Stimulated activated CD8-positive, alpha-beta memory T cell treated with anti-CD3 and anti-CD28 coated beads, Interleukin-4, amount 100 ng/mL, for 4 hours (primary cell): ENCODE measurements around the gene RUNX1.

Experiments used
- DNase-seq, 2 donors: peaks; one replicate each; pipeline ENCODE4 v3.0.0-alpha.2; 2020; ENCODE audit warnings: low read depth in 2 of 2, low spot score in 1 of 2

RUNX1 gene

DNA sequence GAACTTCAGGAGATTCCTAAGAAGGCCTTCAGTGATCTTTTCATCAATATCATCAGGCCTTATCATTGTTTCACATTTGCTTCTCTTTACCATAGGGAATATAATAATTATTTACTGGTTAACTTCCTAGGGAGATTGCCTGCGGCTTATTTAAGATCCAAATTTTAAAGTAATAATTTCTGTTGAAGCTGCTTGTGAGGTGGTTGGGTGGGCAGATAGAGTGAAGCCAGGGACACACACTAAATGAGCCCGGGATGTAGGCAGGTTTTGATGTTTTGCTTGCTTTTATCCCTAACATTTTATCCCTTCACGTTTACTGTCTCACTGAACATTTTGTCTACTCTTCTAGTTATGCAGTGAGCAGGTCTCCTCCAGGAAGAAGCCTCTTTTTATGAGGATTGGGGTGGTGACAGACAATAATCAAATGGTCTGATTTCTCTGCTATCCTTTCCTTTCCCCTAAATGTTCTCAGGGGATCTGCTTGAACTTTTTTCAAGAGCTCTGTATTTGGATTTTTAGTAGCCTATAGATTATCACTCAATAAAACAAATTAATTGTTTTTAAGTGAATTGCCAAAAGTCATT, 164.7 kb downstream of the RUNX1 start:
- no peak for DNase-seq

DNA sequence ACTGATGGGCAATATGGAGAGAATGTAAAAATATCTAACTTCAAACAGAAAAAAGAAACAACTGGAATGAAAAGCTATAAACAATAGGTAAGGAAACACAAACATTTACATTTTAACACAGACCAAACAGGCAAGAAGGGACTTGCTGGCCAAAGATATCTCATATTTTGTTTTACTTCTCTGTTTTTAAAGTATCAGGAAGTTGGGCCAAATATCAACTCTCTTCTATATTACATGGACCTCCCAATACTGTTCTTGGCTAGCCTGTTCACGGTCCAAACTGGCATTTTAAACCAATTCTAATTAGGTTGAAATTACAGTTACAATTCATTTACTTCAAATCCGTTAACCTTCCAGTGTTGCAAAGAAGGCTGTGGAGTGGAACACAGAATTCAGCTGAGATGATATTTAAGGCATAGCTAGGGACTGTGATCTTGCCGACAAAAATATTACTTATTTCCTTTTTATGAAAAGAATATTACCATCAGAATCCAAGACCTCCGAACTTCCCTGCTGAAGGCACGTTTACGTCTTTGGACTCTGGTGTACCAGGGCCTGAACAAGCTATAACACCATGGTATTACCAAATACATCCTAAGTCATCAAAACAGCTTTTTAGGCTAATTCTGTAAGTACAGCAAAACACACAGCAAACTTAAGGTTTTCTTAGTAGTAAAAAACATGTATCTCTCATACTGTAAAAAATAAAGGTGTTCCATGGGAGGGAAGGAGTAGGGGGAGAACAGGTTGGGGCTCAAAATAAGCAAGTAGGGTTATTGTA, 165.4 kb downstream of the RUNX1 start:
- DNase-seq, result no peak

DNA sequence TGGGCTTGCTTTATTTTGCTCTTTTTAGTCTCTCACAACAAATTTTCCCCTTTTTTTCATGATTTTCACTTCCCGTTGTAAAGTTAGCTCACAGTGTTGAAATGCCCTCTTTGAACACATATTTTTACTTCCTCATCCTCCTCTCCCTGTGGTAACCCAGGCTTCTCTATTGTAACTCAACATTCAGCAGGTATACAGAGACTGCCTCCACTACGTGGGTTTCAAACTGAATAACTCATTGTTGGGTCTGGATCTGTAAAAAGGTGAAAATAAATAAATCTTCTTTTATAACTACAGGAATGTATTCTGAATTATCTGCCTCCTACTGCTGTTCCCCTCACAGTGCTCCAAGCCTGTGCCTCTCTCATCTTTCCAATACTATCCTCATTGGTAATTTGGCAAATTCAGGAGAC, 166.4 kb downstream of the RUNX1 start:
- DNase-seq, result no peak

DNA sequence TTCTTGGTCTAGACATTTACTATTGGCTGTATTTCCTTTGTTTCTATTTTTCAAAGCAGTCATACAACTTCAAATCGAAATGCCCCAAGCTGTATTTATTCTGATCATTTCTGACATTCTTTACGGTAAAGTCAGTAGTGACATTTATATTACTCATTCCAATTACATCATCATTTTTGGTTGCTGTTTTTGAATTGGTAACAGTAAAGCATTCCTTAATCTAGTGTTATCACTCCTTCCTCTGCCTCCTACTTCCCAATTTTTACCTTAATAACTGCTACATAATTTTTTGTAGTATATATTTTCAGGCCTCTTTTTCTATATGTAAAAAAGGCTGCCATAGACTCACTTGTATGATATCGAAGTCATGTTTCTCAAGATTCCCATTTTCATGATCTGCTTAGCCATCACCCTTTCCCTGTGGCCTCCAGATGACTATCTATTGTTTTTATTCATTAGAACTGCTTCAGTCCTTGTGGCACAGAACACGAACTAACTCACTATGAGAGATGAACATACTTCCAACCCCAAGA, 167.2 kb downstream of the RUNX1 start:
- DNase-seq, result no peak

DNA sequence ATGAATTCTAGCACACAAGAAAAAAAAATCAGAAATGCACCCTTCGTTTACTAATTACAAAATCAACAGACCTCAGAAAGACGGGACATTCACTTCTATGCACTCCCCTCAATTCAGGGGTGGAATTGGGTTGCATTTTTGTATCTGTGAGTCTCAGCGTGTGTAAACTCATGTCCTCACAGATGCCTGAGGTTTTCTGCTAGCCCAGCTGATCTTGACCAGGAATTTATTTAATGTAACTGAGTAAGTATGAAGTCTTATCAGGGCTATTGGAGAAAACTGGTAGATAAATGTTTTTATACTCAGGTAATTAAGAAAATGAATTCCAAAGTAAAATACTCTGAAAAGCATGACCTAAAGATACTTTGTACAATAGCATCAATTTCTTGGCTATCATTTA, 167.7 kb downstream of the RUNX1 start:
- DNase-seq, result no peak

DNA sequence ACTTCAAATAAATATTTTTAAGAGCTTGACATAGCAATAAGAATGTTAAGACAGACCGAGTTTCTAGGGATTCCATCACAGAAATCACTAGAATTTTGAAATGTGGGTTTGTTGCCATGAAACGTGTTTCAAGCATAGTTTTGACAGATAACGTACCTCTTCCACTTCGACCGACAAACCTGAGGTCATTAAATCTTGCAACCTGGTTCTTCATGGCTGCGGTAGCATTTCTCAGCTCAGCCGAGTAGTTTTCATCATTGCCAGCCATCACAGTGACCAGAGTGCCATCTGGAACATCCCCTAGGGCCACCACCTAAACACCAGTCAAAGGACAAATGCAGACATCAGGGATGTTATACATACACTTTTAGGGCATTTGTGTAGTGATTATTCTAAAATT, 168.7 kb downstream of the RUNX1 start:
- DNase-seq, result no peak

DNA sequence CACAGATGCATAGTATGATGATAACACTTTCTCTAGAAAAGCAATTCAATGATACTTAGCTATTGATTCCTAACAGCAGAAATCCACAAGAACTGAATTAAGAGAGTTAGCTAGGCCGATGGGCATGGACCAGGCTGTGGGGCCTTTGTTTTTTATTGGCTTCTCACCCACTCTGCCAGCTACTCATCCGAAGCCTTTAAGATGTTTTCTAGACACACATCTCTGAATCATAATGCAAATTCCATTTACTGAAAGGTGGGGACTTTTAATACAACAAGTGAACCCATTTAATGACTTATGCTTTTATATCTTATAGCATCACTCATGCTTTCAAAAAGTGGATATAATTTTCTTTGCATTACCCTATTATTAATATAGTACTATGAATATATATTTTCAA, 170.2 kb downstream of the RUNX1 start:
- no peak for DNase-seq

DNA sequence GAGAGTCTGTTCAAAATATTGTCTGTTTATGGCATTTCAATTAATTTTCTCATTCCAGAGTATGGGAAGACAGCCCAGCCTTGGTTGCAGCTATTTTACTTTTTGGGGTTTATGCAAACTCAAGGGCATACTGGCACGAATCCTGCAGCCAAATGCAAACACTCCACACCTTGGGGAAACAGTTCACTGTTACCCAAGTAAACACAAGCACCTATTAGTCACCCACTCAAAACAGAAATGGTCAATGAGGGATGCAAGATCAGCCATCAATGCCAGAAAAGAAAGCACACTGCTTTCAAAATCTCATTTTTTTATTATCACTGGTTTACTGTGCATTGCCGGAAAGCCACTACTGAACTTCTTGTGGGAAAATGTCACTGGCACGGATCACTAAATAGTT, 170.6 kb downstream of the RUNX1 start:
- DNase-seq, result no peak

DNA sequence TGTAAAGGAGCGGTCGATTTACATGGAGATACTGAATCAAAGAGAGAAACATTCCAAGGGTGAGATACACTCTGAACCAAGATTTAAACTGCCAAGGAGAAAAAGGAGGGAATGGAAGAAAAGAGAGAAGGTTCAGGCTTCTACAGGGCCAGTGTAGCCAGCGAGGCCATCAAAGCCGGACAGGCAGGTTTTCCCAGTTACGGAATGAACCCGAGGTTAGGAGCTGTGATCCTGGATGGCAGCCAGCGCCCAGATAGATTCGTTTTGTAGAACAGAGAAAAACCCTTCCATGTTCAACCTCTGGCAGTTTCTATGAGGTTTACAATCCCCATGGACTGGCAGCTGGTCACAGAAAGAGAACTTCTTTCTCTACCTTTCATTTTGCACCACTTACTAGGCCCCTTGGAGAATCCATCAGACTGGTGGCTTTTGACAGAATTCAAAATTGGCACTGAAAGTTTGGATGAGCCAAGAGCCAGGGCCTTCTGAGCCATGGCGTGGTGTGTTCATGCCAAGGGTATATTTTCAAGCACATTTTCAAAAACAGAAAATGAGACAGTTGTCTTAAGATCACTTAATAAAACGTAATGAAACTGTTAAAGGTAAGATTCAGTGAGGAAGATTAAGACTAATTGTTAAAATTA, 171.5 kb downstream of the RUNX1 start:
- no peak for DNase-seq

DNA sequence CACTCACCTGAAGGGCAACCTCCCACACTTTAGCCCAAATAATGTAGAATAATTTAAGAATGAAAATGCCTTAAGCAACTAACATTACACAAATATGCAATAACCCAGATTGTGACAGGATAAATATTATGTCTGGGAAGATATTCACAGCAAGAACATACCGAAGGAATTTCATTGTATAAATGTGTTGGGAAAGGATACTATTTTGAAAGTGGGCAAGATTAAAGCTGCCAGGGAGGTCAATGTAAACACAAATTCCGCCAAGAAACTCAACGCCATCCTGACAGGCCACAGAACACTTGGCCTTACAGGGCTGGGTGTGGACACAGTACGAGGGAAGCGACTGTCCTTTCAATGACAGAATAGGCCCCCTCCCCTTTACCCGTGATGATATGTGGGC, 173.3 kb downstream of the RUNX1 start:
- DNase-seq, result no peak

DNA sequence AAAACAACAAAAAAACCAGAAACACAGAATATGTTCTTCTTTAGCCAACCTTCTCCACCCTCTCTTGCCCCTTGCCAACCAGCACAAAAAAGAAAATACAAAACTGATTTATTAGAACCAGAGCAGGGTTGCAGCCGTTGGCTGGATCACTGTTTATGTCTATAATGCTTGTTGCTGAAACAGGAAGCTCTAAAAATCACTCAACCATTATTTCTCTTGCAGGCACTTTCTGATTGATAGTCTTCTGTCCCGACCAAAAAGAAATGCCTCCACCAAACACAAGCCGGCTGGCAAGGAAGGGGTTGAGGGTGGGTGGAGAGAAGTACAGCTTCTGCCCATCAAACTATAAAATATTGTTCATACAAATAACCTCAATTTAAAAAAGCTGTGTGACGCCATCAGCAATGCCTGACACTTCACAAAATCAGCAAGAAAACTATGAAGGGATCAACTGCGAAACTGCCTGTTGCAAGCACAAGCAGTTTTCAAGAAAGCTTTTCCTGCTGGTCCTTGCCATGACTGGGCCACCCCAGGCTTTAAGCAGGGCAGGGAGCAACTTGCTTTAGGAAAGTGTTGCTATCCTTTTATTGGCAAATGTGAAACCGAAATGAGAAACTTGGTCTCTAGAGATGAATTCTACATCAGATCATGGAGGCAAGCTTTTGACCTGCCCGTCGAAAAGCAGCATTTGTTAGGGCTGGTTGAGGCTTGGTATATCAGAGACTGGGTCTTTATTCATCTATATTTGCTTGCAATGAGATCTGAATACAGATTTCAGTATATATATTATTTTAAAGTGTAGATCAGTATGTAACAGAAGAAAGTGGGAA, 174.2 kb downstream of the RUNX1 start:
- no peak for DNase-seq

DNA sequence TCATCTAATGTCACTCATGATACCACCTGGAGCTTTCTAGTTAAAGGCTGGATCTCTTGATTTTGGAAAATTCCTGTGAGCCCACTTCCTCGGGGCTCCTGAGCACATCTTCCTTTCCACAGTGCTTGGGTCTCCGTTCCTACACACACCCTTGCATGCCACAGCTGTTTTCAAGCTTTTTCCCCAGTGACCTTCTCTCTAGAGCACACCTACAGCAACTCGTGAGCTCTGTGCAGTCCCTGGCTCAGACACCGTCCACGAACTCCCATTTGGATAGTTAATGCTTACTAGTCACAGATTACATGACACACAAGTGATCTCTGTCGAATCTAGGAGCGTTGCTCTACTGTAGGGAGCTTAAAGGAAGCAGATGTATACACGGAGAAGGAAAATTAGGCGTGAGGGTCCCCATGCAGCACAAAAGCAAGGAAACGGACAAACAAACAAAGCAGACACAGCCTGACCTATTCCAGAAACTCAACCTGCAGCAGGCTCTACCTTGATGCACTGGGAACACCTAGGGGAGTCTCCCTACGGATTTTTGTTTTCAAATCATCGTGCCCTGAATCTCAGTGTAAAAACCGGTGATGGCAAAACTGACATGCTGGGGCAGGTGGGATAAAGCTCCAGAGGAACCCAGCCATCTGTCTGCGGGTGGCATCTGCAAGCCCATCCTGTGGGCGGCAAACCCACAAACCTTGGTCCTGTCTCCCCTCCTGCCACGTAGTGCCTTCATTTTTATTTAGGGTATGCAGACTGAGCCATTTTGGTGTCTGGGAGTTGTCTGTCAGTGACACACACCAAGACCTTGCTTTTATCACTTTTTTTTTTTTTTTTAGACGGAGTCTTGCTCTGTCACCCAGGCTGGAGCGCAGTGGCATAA, 177.8 kb downstream of the RUNX1 start:
- no peak for DNase-seq

DNA sequence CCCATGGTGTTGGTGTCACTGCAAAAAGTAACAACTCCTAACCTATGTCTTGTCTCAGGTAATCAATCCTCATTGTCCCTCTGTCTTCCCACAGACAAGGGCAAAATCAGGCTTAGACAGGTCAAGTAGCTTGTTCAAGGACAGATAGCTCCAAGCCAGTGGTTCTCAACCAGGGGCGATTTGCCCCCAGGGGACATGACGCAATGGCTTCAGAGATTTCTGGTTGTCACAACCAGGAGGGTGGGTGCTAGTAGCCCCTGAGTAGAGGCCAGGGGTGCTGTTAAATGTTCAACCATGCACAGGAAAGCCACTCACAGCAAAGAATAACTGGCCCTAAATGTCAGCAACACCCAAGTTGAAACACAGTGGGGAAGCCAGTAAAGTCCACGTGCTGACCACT, 178.9 kb downstream of the RUNX1 start:
- DNase-seq, result no peak

DNA sequence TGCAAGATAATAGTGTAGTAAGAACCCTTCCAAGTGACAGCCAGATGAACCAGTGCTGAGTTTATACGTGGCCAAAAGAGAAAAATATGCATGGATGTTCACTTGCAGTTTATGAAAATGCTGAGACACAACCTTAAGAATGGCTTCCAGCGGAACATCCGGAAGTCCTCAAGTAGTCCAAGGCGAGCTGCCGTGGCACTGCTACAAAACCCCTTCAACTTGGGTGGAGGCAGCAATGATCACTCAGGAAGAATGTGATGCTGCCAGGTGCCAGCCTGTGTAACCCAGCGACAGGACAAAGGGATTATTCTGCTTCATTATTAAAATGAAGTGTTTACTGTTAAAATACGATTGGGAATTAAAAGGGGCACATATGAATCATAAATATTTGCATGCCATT, 179.6 kb downstream of the RUNX1 start:
- no peak for DNase-seq

DNA sequence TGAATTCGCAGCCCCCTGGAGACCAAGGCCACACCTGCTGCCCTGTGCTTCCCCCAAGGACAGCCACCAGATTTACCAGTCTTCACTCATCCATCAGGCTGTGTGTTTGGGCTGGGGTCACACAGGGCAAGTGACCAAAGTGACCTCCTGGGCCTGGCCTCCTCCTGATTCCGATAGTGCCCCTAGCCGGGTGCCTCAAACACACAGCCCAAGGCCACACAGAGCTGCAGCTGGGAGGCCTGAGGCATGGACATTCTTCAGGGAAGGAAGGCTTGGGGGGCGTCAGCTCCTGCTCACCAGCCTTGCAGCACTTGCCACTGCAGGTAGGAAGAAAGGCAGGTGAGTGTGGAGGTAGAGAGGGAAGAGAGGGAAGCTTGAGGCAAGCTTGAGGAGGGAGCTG, 181.3 kb downstream of the RUNX1 start:
- no peak for DNase-seq

DNA sequence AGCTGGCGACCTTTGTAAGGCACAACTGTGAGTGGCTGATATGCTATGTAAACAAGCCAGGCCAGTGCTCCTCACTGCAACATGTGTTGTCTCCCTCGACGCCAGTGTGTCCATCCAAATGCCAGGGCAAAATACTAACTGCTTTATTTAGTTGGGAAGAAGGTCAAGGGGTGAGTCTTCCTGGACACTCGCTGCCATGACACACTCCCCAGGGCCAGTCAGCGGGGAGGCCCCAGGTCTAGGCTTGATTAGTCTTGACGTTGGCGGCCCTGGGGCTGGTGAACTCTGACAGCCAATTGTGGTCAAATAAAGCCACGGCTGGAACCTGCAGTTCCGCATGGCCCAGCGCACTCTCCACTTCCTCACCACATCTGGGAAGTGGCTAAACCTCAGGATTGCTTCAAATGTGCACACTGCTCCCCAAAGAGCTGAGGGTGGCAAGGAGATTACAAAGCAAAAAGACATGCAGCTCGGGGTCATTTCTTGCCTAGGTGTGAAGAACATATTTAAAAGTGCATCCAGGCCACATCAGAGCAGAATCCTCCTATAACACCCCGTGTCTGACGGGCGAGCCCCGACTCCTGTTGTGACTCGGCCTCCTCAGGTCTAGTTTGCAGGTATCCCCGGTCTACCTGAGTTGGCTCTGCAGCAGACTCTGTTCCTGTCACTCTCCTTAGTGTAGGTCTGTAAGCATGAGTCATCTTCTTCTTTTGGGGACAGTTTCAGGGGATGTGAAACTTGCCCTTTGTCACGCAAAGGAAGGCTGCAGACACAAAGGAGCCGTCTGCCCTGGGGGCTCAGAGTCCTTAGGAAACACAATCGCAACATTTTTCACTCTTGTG, 183.5 kb downstream of the RUNX1 start:
- no peak for DNase-seq

DNA sequence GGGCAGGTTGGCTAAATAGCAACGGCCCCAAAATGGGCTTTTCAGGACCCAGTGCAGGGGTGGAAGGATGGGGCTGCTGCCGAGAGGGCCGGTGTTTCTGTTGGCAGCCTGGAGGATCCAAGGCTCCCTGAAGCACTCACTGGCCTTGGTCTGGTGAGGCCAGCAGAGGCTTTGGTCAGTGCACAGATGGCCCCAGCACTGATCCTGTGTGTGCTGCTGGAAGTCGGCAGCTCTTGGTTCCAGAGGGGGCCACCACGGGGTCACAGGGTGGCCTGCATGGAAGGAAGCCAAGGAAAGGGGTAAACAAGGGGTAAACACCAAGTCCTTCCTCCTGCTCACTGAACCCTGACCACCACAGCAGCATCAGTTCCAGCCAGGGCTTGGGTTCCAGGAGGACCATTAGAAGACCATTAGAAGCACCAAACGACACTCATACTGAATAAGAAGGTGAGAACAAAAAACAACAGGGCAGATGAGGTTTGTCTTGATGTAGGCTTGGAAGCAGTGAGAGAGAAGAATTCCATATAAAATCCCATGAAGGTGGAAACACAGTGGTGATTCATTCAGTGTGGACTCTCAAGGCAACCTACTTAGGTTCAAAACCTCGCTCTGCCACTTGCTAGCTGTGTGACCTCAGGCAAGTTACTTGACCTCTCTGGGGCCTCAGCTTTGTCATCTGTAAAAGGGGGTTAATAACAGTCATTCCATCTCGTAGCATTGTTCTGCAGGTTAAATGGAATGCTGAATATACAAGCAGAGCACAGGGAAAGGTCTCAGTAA, 184.5 kb downstream of the RUNX1 start:
- DNase-seq, result no peak

DNA sequence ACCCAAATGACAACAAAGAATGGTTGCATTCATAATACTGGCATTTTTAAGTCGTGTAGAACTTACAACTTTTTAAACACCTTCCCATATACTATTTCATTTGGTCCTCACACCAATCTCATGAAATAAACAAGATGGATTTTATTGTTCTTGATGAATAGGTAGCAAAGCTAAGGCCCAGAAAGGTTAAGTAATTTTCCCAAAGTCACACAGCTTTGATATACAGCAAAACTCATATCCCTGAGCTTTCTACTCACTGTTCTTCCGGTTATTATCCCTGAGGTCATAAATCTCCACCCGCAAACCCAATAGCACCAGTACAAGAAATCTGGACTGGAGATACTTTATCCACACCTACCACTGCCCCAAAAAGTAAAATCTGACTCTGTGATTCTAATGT, 186.2 kb downstream of the RUNX1 start:
- no peak for DNase-seq

DNA sequence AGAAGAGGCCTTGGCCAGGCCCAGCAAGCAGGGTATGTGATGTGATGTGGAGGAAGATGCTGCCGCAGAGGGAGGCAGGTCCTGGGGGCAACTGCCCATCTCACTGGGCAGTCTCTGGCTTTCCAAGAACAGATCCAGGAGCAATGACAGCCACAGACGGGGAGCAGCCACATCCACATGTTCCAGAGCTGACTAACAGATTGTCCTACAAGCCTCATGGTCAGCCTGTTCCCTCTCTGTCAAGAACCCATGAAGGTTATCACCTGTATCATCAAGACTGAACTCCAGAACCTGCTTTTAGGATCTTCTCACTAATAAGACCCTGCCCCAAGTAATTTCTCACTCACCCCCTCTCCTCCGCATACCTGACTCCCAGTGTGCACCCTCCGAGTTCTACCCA, 187.8 kb downstream of the RUNX1 start:
- no peak for DNase-seq
